Measurements from ENCODE around the gene PTCH1.

PTCH1 gene

GRCh38 chr9:95511952-95512708 is 4.6 kb downstream of the PTCH1 start:
- peaks cover 13% of the 10 kb centered on the region for H3K4me1 ChIP-seq (ENCODE audit: low read length)
- H3K27me3 ChIP-seq (ENCODE audit: low read depth, low read length): no peaks in the 10 kb centered on the region
- no peaks in the 10 kb centered on the region for H4K20me1 ChIP-seq (ENCODE audit: insufficient read depth, low read length)
- H3K9ac ChIP-seq (ENCODE audit: low read length): peak overlapping the region; percentile 99
- 0 out of 2 replicates have a peak overlapping the region, but pooled peaks have one; percentile 70 for H3K27ac ChIP-seq (ENCODE audit: low read length)
- 0 out of 2 replicates have a peak overlapping the region, but pooled peaks have one; percentile 85 for H2AFZ ChIP-seq (ENCODE audit: low read depth, low read length)
- H3K36me3 ChIP-seq (replicated peaks; ENCODE audit: low read depth, low read length): no peaks in the 10 kb centered on the region
- no peaks in the 10 kb centered on the region for H3K9me3 ChIP-seq (ENCODE audit: insufficient read depth, low read length)
- peaks cover 18% of the 10 kb centered on the region for H3K79me2 ChIP-seq (ENCODE audit: low read length)
- peak overlapping the region; percentile 99 for H3K4me3 ChIP-seq (ENCODE audit: low read length)
- H3K4me2 ChIP-seq (ENCODE audit: low read length): peak overlapping the region; percentile 100
- TF ChIP-seq CTCF (IDR thresholded peaks at IDR 0.05; ENCODE audit: low read depth, low read length) (no peak), EZH2phosphoT487 (IDR thresholded peaks at IDR 0.05; ENCODE audit: low read depth) (no peak)

- Histone ChIP-seq H3K4me3 (ENCODE audit: low read length) (peak overlapping the region; percentile 99), H2AFZ (ENCODE audit: low read depth, low read length) (peak overlapping the region; percentile 85; the same call in 1 of the 2 replicates), H3K4me1 (ENCODE audit: low read length) (peaks cover 13% of the 10 kb centered on the region), H3K9me3 (ENCODE audit: insufficient read depth, low read length) (no peaks in the 10 kb centered on the region), H3K27me3 (ENCODE audit: low read depth, low read length) (no peaks in the 10 kb centered on the region), H4K20me1 (ENCODE audit: insufficient read depth, low read length) (no peaks in the 10 kb centered on the region), H3K9ac (ENCODE audit: low read length) (peak overlapping the region; percentile 99), H3K4me2 (ENCODE audit: low read length) (peak overlapping the region; percentile 100), H3K27ac (ENCODE audit: low read length) (peak overlapping the region; percentile 70), H3K36me3 (replicated peaks; ENCODE audit: low read depth, low read length) (no peaks in the 10 kb centered on the region), H3K79me2 (ENCODE audit: low read length) (peaks cover 23% of the 10 kb centered on the region)
- no peak for TF ChIP-seq EZH2phosphoT487 (IDR thresholded peaks at IDR 0.05; ENCODE audit: low read depth)
- TF ChIP-seq CTCF (IDR thresholded peaks at IDR 0.05; ENCODE audit: low read depth, low read length): no peak
These were observed 5.2 kb downstream of the PTCH1 start for GRCh38 chr9:95511616-95511931.

- peak overlapping the region; percentile 99 for H3K4me3 ChIP-seq (ENCODE audit: low read length)
- no peaks in the 10 kb centered on the region for H4K20me1 ChIP-seq (ENCODE audit: insufficient read depth, low read length)
- peak overlapping the region; percentile 70 for H3K27ac ChIP-seq (ENCODE audit: low read length)
- no peaks in the 10 kb centered on the region for H3K36me3 ChIP-seq (replicated peaks; ENCODE audit: low read depth, low read length)
- no peak for TF ChIP-seq CTCF (IDR thresholded peaks at IDR 0.05; ENCODE audit: low read depth, low read length)
- no peak for TF ChIP-seq EZH2phosphoT487 (IDR thresholded peaks at IDR 0.05; ENCODE audit: low read depth)
- H3K9me3 ChIP-seq (ENCODE audit: insufficient read depth, low read length): no peaks in the 10 kb centered on the region
- H3K9ac ChIP-seq (ENCODE audit: low read length): peak overlapping the region; percentile 99
- peaks cover 13% of the 10 kb centered on the region for H3K4me1 ChIP-seq (ENCODE audit: low read length)
- H2AFZ ChIP-seq (ENCODE audit: low read depth, low read length): peak overlapping the region; percentile 85
- peak overlapping the region; percentile 100 for H3K4me2 ChIP-seq (ENCODE audit: low read length)
- H3K79me2 ChIP-seq (ENCODE audit: low read length): peaks cover 28% of the 10 kb centered on the region
- no peaks in the 10 kb centered on the region for H3K27me3 ChIP-seq (ENCODE audit: low read depth, low read length)
These were observed 5.8 kb downstream of the PTCH1 start for GRCh38 chr9:95510709-95511615.
